DOHH2 (cell line): ENCODE results near the gene PPM1H.

ENCODE experiments used
- H3F3A ChIP-seq: fragments of 200-600 bp; sonication (generic), shearing (Covaris generic); 2 replicates; pipeline ENCODE4 v1.6.0; 2016; ENCODE audit warnings: antibody characterized with exemption, mild to moderate bottlenecking; ENCODE audit not compliant: control insufficient read depth, insufficient read depth
- H3K27ac ChIP-seq: fragments of 200-600 bp; sonication (generic); 2 replicates; pipeline ENCODE4 v1.5.1; 2014; ENCODE audit warnings: low read depth, mild to moderate bottlenecking, low read length, moderate library complexity
- H3K27me3 ChIP-seq: fragments of 200-600 bp; sonication (generic); 2 replicates; pipeline ENCODE4 v1.6.1; 2014; ENCODE audit warnings: mild to moderate bottlenecking, low read length, mixed read lengths; ENCODE audit not compliant: control insufficient read depth
- H3K36me3 ChIP-seq: fragments of 200-600 bp; sonication (generic); 2 replicates; pipeline ENCODE4 v1.6.1; 2014; ENCODE audit warnings: mild to moderate bottlenecking, low read length, moderate library complexity, mixed read lengths; ENCODE audit not compliant: control insufficient read depth
- H3K4me1 ChIP-seq: fragments of 200-600 bp; sonication (generic); 2 replicates; pipeline ENCODE4 v1.6.1; 2014; ENCODE audit warnings: mild to moderate bottlenecking, low read length, mixed read lengths; ENCODE audit not compliant: control insufficient read depth
- H3K4me2 ChIP-seq: fragments of 200-600 bp; sonication (generic); 2 replicates; pipeline ENCODE4 v1.6.0; 2014; ENCODE audit warnings: mild to moderate bottlenecking, low read length, moderate library complexity
- H3K4me3 ChIP-seq: fragments of 200-600 bp; sonication (generic); 2 replicates; pipeline ENCODE4 v1.5.1; 2014; ENCODE audit warnings: mild to moderate bottlenecking, low read length, mixed read lengths
- H3K79me2 ChIP-seq: fragments of 200-600 bp; sonication (generic); 2 replicates; pipeline ENCODE4 v1.6.1; 2014; ENCODE audit warnings: mild to moderate bottlenecking, low read length, mixed read lengths; ENCODE audit not compliant: control insufficient read depth
- H3K9me2 ChIP-seq: fragments of 200-600 bp; sonication (generic); replicated peaks from 2 replicates; pipeline ENCODE4 v1.6.1; 2014; ENCODE audit warnings: mild to moderate bottlenecking, low read length, mixed read lengths; ENCODE audit not compliant: control insufficient read depth
- H3K9me3 ChIP-seq: fragments of 200-600 bp; sonication (generic); 2 replicates; pipeline ENCODE4 v1.6.1; 2014; ENCODE audit warnings: antibody characterized with exemption, low read length, mixed read lengths; ENCODE audit not compliant: control insufficient read depth, insufficient read depth
- H4K20me1 ChIP-seq: fragments of 200-600 bp; sonication (generic); 2 replicates; pipeline ENCODE4 v1.6.0; 2014; ENCODE audit warnings: low read depth, mild to moderate bottlenecking, antibody characterized with exemption, low read length, moderate library complexity; ENCODE audit not compliant: control insufficient read depth, insufficient read depth
- EZH2phosphoT487 ChIP-seq: fragments of 200-600 bp; sonication (generic); IDR thresholded peaks from 2 replicates; pipeline ENCODE4 v1.6.1; 2017; ENCODE audit warnings: borderline replicate concordance, mild to moderate bottlenecking, antibody characterized with exemption, low read length, moderate library complexity, mixed read lengths
- TF ChIP-seq, protein P1 (sequence below): fragments of 200-600 bp; sonication (generic); IDR thresholded peaks from one replicate; pipeline ENCODE4 v1.5.1; 2014; ENCODE audit warnings: antibody characterized with exemption, mild to moderate bottlenecking, low read depth, low read length; ENCODE audit not compliant: poor library complexity, severe bottlenecking

Gene PPM1H

DNA sequence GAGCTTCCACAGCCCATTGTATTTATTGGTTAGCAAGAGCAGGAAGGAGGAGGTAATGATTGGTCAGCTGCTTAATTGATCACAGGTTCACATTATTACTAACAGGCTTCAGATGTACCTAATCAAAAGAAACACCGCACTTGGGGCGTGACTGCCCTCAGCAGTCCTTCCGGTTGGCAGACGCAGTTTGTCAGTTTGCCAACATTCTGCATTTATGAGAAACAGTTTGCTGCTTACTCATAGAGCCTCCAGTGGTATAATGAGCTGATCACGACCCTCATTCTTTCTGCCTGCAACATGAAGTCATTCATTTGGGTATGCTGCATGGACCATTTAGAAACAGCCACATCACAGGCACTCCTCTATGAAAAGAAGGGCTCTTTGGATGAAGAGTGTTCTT, 42.5 kb upstream of the PPM1H start:
- Histone ChIP-seq H3K27ac (no peak overlapping the region), H3K4me2 (no peak overlapping the region), H3K9me2 (no peaks in the 10 kb centered on the region), H3K9me3 (no peaks in the 10 kb centered on the region), H3K4me1 (no peaks in the 10 kb centered on the region), H3F3A (no peaks in the 10 kb centered on the region), H3K79me2 (no peaks in the 10 kb centered on the region), H3K36me3 (no peaks in the 10 kb centered on the region), H3K4me3 (no peak overlapping the region), H4K20me1 (no peaks in the 10 kb centered on the region), H3K27me3 (no peaks in the 10 kb centered on the region)
- no peak for TF ChIP-seq EZH2phosphoT487
- TF ChIP-seq, protein P1, sequence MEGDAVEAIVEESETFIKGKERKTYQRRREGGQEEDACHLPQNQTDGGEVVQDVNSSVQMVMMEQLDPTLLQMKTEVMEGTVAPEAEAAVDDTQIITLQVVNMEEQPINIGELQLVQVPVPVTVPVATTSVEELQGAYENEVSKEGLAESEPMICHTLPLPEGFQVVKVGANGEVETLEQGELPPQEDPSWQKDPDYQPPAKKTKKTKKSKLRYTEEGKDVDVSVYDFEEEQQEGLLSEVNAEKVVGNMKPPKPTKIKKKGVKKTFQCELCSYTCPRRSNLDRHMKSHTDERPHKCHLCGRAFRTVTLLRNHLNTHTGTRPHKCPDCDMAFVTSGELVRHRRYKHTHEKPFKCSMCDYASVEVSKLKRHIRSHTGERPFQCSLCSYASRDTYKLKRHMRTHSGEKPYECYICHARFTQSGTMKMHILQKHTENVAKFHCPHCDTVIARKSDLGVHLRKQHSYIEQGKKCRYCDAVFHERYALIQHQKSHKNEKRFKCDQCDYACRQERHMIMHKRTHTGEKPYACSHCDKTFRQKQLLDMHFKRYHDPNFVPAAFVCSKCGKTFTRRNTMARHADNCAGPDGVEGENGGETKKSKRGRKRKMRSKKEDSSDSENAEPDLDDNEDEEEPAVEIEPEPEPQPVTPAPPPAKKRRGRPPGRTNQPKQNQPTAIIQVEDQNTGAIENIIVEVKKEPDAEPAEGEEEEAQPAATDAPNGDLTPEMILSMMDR, result no peak

DNA sequence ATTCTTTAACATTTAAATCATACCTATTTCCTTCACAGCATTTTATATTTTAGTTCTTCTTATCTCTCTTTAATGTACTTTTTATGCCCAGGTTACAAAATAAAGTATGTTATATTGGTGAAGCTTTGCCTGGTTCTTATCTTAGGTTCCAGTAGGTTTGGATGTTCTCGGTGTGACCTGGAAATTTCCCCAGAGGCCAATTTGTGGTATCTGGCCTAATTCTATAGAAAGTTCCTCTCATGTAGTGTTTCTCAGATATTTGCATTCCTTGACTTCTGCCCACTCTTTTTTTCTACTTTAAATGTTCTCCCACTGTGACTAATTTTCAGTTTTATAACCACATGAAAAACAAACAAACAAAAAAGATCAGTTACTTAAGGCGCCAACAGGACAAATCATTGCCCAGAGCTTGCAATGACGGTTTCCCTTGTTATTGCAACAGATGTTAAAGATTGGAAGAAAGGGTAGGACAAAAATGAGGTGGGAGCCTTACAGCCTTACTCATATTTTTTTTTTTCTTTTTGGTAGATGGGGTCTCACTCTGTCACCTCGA, 41.2 kb upstream of the PPM1H start:
- Histone ChIP-seq H3K36me3 (no peaks in the 10 kb centered on the region), H3K4me1 (no peaks in the 10 kb centered on the region), H3F3A (no peaks in the 10 kb centered on the region), H3K27me3 (no peaks in the 10 kb centered on the region), H3K4me3 (no peak overlapping the region), H3K9me3 (no peaks in the 10 kb centered on the region), H3K27ac (no peak overlapping the region), H3K79me2 (no peaks in the 10 kb centered on the region), H3K9me2 (no peaks in the 10 kb centered on the region), H4K20me1 (no peaks in the 10 kb centered on the region), H3K4me2 (no peak overlapping the region)
- no peak for TF ChIP-seq EZH2phosphoT487
- TF ChIP-seq, protein P1, result no peak

DNA sequence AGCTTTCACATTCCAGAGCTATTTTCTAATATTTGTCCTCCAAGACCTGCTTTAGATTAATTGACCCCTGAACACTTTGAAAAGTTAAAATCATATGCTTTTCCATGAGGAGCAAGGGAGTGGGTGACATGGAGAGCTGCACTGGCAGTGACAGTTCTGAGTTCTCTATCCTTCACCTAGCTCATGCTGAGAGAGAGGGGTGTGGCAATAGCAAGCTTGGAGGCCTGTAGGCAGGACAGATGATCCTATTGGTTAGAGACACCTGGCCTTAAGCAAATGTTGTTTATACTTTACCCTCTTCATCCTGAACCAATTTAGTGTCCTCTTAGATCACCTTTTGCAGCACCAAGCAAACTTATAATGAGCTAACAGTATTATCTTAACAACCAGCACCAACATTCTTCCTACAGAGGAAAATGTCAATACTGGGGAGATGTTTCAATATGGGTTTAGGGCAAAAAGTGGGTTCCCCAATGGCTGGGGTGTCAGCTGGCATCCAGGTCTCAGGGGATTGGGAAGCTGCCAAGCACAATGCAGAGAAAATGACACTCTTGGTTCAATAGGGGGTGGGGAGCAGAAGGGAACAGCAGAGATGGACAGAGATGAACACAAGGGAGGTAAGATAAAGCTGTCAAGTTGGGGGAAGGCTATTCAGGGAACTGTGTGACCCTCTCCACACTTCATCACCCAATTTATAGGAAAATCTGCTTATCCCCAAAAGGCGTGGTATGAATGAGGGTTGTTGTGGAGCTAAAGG, 37.0 kb upstream of the PPM1H start:
- Histone ChIP-seq H3K36me3 (no peaks in the 10 kb centered on the region), H3K79me2 (no peaks in the 10 kb centered on the region), H3K4me3 (no peak overlapping the region), H3K27me3 (no peaks in the 10 kb centered on the region), H3K9me2 (no peaks in the 10 kb centered on the region), H3F3A (no peaks in the 10 kb centered on the region), H3K4me2 (no peak overlapping the region), H3K27ac (no peak overlapping the region), H3K4me1 (no peaks in the 10 kb centered on the region), H3K9me3 (no peaks in the 10 kb centered on the region), H4K20me1 (no peaks in the 10 kb centered on the region)
- TF ChIP-seq, protein P1, result no peak
- no peak for TF ChIP-seq EZH2phosphoT487
